ENCODE results near the gene NDUFB10.

DNA sequence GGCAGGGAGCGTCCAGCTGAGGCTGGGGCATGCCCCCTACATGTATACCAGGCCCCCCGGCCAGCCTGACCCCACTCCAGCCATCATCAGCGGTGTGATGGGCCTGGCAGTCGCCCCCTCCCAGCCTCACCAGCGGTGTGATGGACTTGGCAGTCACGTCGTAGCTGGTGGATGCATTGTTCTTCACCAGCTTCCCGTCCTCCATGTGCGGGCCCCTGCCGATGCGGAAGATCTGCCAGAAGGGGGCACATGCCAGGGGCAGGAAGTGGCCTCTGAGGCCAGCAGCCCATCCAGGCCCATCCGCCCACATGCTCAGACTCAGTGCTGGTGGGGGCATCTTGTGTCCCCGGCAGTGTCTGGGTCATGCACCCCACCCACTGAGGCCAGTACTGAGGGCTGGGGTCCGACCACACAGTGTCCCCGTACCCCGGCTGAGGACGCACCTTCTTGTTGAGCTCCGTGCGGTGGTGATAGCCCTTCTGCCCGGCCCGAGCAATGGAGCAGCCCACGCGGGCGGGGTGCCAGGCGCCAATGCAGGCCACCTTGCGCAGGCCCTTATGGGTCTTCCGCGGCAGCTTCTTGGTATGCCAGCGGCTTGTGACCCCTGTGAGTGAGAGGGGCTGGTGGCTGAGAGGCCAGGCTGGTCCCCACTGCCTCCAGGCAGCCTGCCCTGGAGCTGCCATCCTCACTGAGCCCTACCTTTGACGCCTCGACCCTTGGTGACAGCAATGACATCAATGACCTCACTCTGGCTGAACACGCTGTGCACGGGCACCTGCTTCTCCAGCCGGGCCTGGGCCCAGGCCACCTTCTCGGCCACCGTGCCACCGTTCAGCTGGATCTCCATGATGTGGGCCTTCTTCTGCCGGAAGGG is 12.6 kb upstream of the NDUFB10 start:
- TF ChIP-seq, protein P1, sequence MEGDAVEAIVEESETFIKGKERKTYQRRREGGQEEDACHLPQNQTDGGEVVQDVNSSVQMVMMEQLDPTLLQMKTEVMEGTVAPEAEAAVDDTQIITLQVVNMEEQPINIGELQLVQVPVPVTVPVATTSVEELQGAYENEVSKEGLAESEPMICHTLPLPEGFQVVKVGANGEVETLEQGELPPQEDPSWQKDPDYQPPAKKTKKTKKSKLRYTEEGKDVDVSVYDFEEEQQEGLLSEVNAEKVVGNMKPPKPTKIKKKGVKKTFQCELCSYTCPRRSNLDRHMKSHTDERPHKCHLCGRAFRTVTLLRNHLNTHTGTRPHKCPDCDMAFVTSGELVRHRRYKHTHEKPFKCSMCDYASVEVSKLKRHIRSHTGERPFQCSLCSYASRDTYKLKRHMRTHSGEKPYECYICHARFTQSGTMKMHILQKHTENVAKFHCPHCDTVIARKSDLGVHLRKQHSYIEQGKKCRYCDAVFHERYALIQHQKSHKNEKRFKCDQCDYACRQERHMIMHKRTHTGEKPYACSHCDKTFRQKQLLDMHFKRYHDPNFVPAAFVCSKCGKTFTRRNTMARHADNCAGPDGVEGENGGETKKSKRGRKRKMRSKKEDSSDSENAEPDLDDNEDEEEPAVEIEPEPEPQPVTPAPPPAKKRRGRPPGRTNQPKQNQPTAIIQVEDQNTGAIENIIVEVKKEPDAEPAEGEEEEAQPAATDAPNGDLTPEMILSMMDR (IDR thresholded peaks at IDR 0.05; ENCODE audit: insufficient read depth, low read depth, low read length) = no peak
- no peak for TF ChIP-seq EZH2 (IDR thresholded peaks at IDR 0.05; ENCODE audit: insufficient read depth, low read length)
